H9 (cell line): ENCODE measurements around the gene EIF1B. TPM values are rescaled to one million over a fixed set of nuclear protein-coding genes. Genes with fewer than 3 reads are reported as not detected.

Experiments
- DNase-seq: peaks from one replicate; pipeline ENCODE4 v3.0.0-alpha.2; 2017
- H2AFZ ChIP-seq: one replicate; pipeline ENCODE4 v1.6.1; 2013; ENCODE audit warnings: mild to moderate bottlenecking, low read length, control low read depth, moderate library complexity
- H2AK5ac ChIP-seq: 2 replicates; pipeline ENCODE4 v1.6.1; 2013; ENCODE audit warnings: low read length, control low read depth, mixed read lengths; ENCODE audit not compliant: insufficient read length
- H2BK120ac ChIP-seq: one replicate; pipeline ENCODE4 v1.6.1; 2013; ENCODE audit warnings: low read depth, mild to moderate bottlenecking, low read length, control low read depth, inconsistent platforms; ENCODE audit not compliant: poor library complexity, severe bottlenecking
- H2BK12ac ChIP-seq: 2 replicates; pipeline ENCODE4 v1.6.1; 2013; ENCODE audit warnings: low read length, control low read depth, mixed read lengths, low read depth; ENCODE audit not compliant: insufficient read length
- H2BK15ac ChIP-seq: 2 replicates; pipeline ENCODE4 v1.6.1; 2013; ENCODE audit warnings: low read depth, low read length, control low read depth
- H2BK20ac ChIP-seq: one replicate; pipeline ENCODE4 v1.6.1; 2013; ENCODE audit warnings: low read depth, mild to moderate bottlenecking, low read length, control low read depth, inconsistent platforms; ENCODE audit not compliant: poor library complexity, severe bottlenecking
- H2BK5ac ChIP-seq: 2 replicates; pipeline ENCODE4 v1.6.1; 2013; ENCODE audit warnings: low read length, control low read depth, mixed read lengths; ENCODE audit not compliant: insufficient read length
- H3K14ac ChIP-seq: 2 replicates; pipeline ENCODE4 v1.6.1; 2013; ENCODE audit warnings: low read length, control low read depth; ENCODE audit not compliant: insufficient read depth
- H3K18ac ChIP-seq: 2 replicates; pipeline ENCODE4 v1.6.1; 2013; ENCODE audit warnings: low read depth, mild to moderate bottlenecking, mixed read lengths, low read length, control low read depth; ENCODE audit not compliant: insufficient read length
- H3K23ac ChIP-seq: 2 replicates; pipeline ENCODE4 v1.6.1; 2013; ENCODE audit warnings: low read length, control low read depth, mixed read lengths, low read depth; ENCODE audit not compliant: insufficient read length
- H3K23me2 ChIP-seq: 2 replicates; pipeline ENCODE4 v1.6.1; 2013; ENCODE audit warnings: low read depth, mild to moderate bottlenecking, mixed read lengths, low read length, control low read depth; ENCODE audit not compliant: insufficient read length, poor library complexity, severe bottlenecking
- H3K27ac ChIP-seq: 2 replicates; pipeline ENCODE4 v1.5.1; 2013; ENCODE audit warnings: low read length, control low read depth, mixed read lengths, low read depth; ENCODE audit not compliant: insufficient read length
- H3K27me3 ChIP-seq: 2 replicates; pipeline ENCODE4 v1.6.1; 2013; ENCODE audit warnings: low read length, control low read depth, inconsistent platforms; ENCODE audit not compliant: insufficient read depth
- H3K4ac ChIP-seq: 2 replicates; pipeline ENCODE4 v1.6.1; 2013; ENCODE audit warnings: low read depth, mild to moderate bottlenecking, control low read depth, inconsistent platforms, low read length, moderate library complexity
- H3K4me1 ChIP-seq: 2 replicates; pipeline ENCODE4 v1.6.1; 2013; ENCODE audit warnings: low read length, control low read depth, inconsistent platforms; ENCODE audit not compliant: insufficient read depth
- H3K4me2 ChIP-seq: 2 replicates; pipeline ENCODE4 v1.6.1; 2013; ENCODE audit warnings: low read length, control low read depth, mixed read lengths; ENCODE audit not compliant: insufficient read length, insufficient read depth
- H3K56ac ChIP-seq: 2 replicates; pipeline ENCODE4 v1.6.1; 2013; ENCODE audit warnings: low read depth, mild to moderate bottlenecking, mixed read lengths, low read length, control low read depth; ENCODE audit not compliant: insufficient read length
- H3K79me1 ChIP-seq: 2 replicates; pipeline ENCODE4 v1.6.1; 2013; ENCODE audit warnings: low read depth, mild to moderate bottlenecking, moderate library complexity, low read length, control low read depth, inconsistent platforms; ENCODE audit not compliant: insufficient read depth, poor library complexity, severe bottlenecking
- H3K79me2 ChIP-seq: 2 replicates; pipeline ENCODE4 v1.6.1; 2013; ENCODE audit warnings: low read length, control low read depth, inconsistent platforms; ENCODE audit not compliant: insufficient read depth
- H3K9ac ChIP-seq: 2 replicates; pipeline ENCODE4 v1.6.1; 2013; ENCODE audit warnings: low read length, control low read depth, mixed read lengths; ENCODE audit not compliant: insufficient read length; ENCODE audit errors: extremely low read depth
- H3K9me3 ChIP-seq: one replicate; pipeline ENCODE4 v1.6.1; 2013; ENCODE audit warnings: low read depth, low read length, inconsistent platforms; ENCODE audit not compliant: control insufficient read depth
- H3T11ph ChIP-seq: one replicate; pipeline ENCODE4 v1.6.1; 2013; ENCODE audit warnings: mild to moderate bottlenecking, low read length, control low read depth, inconsistent platforms
- H4K20me1 ChIP-seq: one replicate; pipeline ENCODE4 v1.6.1; 2013; ENCODE audit not compliant: control insufficient read depth, insufficient read length, insufficient read depth
- H4K5ac ChIP-seq: 2 replicates; pipeline ENCODE4 v1.6.1; 2013; ENCODE audit warnings: low read depth, mild to moderate bottlenecking, mixed read lengths, low read length, control low read depth; ENCODE audit not compliant: insufficient read length
- H4K8ac ChIP-seq: replicated peaks from 2 replicates; pipeline ENCODE4 v1.6.1; 2013; ENCODE audit warnings: low read length, control low read depth, mixed read lengths, low read depth; ENCODE audit not compliant: insufficient read length
- H4K91ac ChIP-seq: 2 replicates; pipeline ENCODE4 v1.6.1; 2013; ENCODE audit warnings: low read depth, mild to moderate bottlenecking, moderate library complexity, mixed read lengths, low read length, control low read depth; ENCODE audit not compliant: insufficient read length
- H3K27ac Mint-ChIP-seq, 3 experiments: 2 replicates in 2 of 3; 3 replicates in 1 of 3; pipeline ENCODE4 v1.8.0; 2020 to 2021; ENCODE audit warnings: mixed read lengths in 3 of 3, mild to moderate bottlenecking in 1 of 3, moderate library complexity in 1 of 3
- H3K27me3 Mint-ChIP-seq: 2 replicates; pipeline ENCODE4 v1.8.0; 2021; ENCODE audit warnings: low read depth, mild to moderate bottlenecking, moderate library complexity, mixed read lengths
- H3K36me3 Mint-ChIP-seq, 3 experiments: 2 replicates in 2 of 3; 3 replicates in 1 of 3; pipeline ENCODE4 v1.8.0; 2020 to 2021; ENCODE audit warnings: low read depth in 3 of 3, mixed read lengths in 3 of 3; ENCODE audit not compliant: insufficient read depth in 1 of 3
- H3K4me1 Mint-ChIP-seq, 2 experiments: 2 replicates each; pipeline ENCODE4 v1.8.0; 2020; ENCODE audit warnings: mixed read lengths in 2 of 2
- H3K4me3 Mint-ChIP-seq, 2 experiments: 2 replicates in 1 of 2; 3 replicates in 1 of 2; pipeline ENCODE4 v1.8.0; 2020 to 2021; ENCODE audit warnings: mild to moderate bottlenecking in 2 of 2, mixed read lengths in 2 of 2, moderate library complexity in 1 of 2
- H3K9me3 Mint-ChIP-seq, 2 experiments: 2 replicates in 1 of 2; 3 replicates in 1 of 2; pipeline ENCODE4 v1.8.0; 2020; ENCODE audit warnings: mild to moderate bottlenecking in 2 of 2, mixed read lengths in 2 of 2, moderate library complexity in 1 of 2
- WGBS: extraction: QIAGEN DNeasy Blood & Tissue Kit; methylation state at CpG from one replicate; pipeline ENCODE4 v1.1.7; 2013; ENCODE audit warnings: missing lambda C conversion rate, low lambda C conversion rate, mixed read lengths; ENCODE audit not compliant: insufficient read length; ENCODE audit errors: extremely low coverage; 5-methylcytosine and 5-hydroxymethylcytosine counted together
- total RNA-seq: library from RNA; stranded (reverse); gene quantifications from 2 replicates; pipeline ENCODE4 v1.2.1, GENCODE V29; 2021
- TF ChIP-seq, protein P1 (sequence below): fragments of 200-600 bp; sonication (generic); conservative IDR thresholded peaks from 3 replicates; pipeline ENCODE4 v1.8.0; 2021; ENCODE audit warnings: antibody characterized with exemption, mild to moderate bottlenecking

The EIF1B gene
- total RNA-seq, 1 experiment from 2014 or later, result 133 TPM

DNA sequence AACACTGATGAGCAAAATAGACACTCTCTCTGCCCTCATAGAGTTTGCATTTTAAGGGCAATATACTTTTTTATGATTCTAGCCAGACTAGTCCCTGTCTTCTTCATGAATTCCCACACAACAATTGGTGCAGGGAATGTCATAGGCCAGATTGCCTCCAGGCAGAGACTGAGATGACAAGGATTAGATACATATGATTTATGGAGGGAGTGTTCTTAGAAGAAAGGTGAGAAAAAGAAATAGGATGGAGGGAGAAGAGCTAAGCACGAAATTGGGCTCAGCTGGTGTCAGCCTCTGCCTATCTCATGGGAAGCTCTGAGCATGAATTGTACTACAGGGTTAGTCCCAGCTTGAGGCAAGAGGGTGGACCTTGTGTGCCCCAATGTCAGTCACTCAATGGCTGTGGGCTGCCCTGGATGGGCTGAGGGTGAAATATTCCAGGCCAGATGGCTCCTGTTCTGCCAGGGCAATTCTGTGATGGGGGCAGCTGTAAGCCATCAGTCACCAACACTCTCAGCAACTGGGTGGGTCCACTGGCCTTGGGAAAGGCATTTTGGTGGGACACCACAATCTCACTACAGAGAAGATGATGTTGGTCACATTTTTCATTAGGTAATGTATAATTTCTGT, 31.1 kb downstream of the EIF1B start:
- Histone ChIP-seq H3K9me3 (no peaks in the 10 kb centered on the region), H4K20me1 (no peaks in the 10 kb centered on the region), H3K79me1 (no peaks in the 10 kb centered on the region), H2BK15ac (no peak overlapping the region), H2AK5ac (no peak overlapping the region), H3T11ph (no peak overlapping the region), H3K4me1 (no peaks in the 10 kb centered on the region), H3K23me2 (no peaks in the 10 kb centered on the region), H3K4ac (no peak overlapping the region), H3K79me2 (no peaks in the 10 kb centered on the region), H2BK12ac (no peak overlapping the region), H3K27ac (no peak overlapping the region), H2BK120ac (no peak overlapping the region), H3K9ac (no peak overlapping the region), H2BK20ac (no peak overlapping the region), H4K5ac (no peak overlapping the region), H3K23ac (no peak overlapping the region), H3K56ac (no peak overlapping the region), H2AFZ (no peak overlapping the region), H4K8ac (no peak overlapping the region), H3K27me3 (no peaks in the 10 kb centered on the region), H3K18ac (no peak overlapping the region), H2BK5ac (no peak overlapping the region), H3K14ac (no peak overlapping the region), H4K91ac (no peak overlapping the region), H3K4me2 (no peak overlapping the region)
- no peak for DNase-seq
- TF ChIP-seq, protein P1, sequence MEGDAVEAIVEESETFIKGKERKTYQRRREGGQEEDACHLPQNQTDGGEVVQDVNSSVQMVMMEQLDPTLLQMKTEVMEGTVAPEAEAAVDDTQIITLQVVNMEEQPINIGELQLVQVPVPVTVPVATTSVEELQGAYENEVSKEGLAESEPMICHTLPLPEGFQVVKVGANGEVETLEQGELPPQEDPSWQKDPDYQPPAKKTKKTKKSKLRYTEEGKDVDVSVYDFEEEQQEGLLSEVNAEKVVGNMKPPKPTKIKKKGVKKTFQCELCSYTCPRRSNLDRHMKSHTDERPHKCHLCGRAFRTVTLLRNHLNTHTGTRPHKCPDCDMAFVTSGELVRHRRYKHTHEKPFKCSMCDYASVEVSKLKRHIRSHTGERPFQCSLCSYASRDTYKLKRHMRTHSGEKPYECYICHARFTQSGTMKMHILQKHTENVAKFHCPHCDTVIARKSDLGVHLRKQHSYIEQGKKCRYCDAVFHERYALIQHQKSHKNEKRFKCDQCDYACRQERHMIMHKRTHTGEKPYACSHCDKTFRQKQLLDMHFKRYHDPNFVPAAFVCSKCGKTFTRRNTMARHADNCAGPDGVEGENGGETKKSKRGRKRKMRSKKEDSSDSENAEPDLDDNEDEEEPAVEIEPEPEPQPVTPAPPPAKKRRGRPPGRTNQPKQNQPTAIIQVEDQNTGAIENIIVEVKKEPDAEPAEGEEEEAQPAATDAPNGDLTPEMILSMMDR, result no peak
- Mint-ChIP-seq H3K4me3 (no peak overlapping the region), H3K27ac (no peak overlapping the region), H3K9me3 (peaks cover 0 to 1% of the 10 kb centered on the region in 2 experiments; a peak in 2 of 5 replicates), H3K27me3 (peaks cover 2% of the 10 kb centered on the region; the same call in 1 of the 2 replicates), H3K36me3 (no peaks in the 10 kb centered on the region), H3K4me1 (peaks cover 0 to 3% of the 10 kb centered on the region in 2 experiments; a peak in 1 of 4 replicates)
- WGBS, result no CpG with 5 or more reads among the region's 1 CpG
